ENCODE results near the gene OPA3.

The OPA3 gene

GRCh38 chr19:45488708-45489107, 95.9 kb downstream of the OPA3 start:
- no peaks in the 10 kb centered on the region for H3K79me2 ChIP-seq (ENCODE audit: control insufficient read depth, insufficient read depth, low read length)
- H3K9ac ChIP-seq (ENCODE audit: low read length): no peak overlapping the region
- WGBS (ENCODE audit: extremely low coverage, insufficient coverage, low lambda C conversion rate): no CpG with 5 or more reads among the region's 15 CpGs
- H3K4me1 ChIP-seq (ENCODE audit: control insufficient read depth, low read depth, low read length): no peaks in the 10 kb centered on the region
- no peak overlapping the region for H2BK120ac ChIP-seq (ENCODE audit: low read depth, low read length)
- no peaks in the 10 kb centered on the region for H3K27me3 ChIP-seq (ENCODE audit: insufficient read depth, low read length, poor library complexity)
- no peak overlapping the region for H4K8ac ChIP-seq (ENCODE audit: low read depth, low read length)
- no peak overlapping the region for H3K27ac ChIP-seq (ENCODE audit: low read depth, low read length)
- no peak overlapping the region for H2BK5ac ChIP-seq (ENCODE audit: low read length)
- H3K56ac ChIP-seq (ENCODE audit: low read length): no peak overlapping the region
- no peak overlapping the region for H4K5ac ChIP-seq (ENCODE audit: low read length)
- no peak overlapping the region for H3K4me2 ChIP-seq (ENCODE audit: low read length)
- H2AK5ac ChIP-seq (ENCODE audit: low read length): no peak overlapping the region
- no peaks in the 10 kb centered on the region for H3K79me1 ChIP-seq (ENCODE audit: low read length)
- no peak overlapping the region for H3K23ac ChIP-seq (ENCODE audit: low read length)
- no peak overlapping the region for H3K4ac ChIP-seq (ENCODE audit: low read depth, low read length)
- H3K36me3 ChIP-seq (ENCODE audit: control insufficient read depth, insufficient read depth, low read length): no peaks in the 10 kb centered on the region
- no peak overlapping the region for H3K4me3 ChIP-seq (ENCODE audit: low read length)
- DNase-seq: no peak
- H3K18ac ChIP-seq (ENCODE audit: low read length): no peak overlapping the region
- H2BK15ac ChIP-seq (replicated peaks; ENCODE audit: low read depth): no peak overlapping the region

GRCh38 chr19:45485305-45486077, 99.1 kb downstream of the OPA3 start:
- Histone ChIP-seq H3K36me3 (ENCODE audit: control insufficient read depth, insufficient read depth, low read length) (no peaks in the 10 kb centered on the region), H3K4me1 (ENCODE audit: control insufficient read depth, low read depth, low read length) (no peaks in the 10 kb centered on the region), H3K56ac (ENCODE audit: low read length) (peak overlapping the region; percentile 76), H2BK120ac (ENCODE audit: low read depth, low read length) (no peak overlapping the region), H3K23ac (ENCODE audit: low read length) (no peak overlapping the region), H3K4me2 (ENCODE audit: low read length) (peak overlapping the region; percentile 76), H4K5ac (ENCODE audit: low read length) (no peak overlapping the region), H3K79me2 (ENCODE audit: control insufficient read depth, insufficient read depth, low read length) (no peaks in the 10 kb centered on the region), H2AK5ac (ENCODE audit: low read length) (no peak overlapping the region), H3K9ac (ENCODE audit: low read length) (peak overlapping the region; percentile 69), H2BK5ac (ENCODE audit: low read length) (no peak overlapping the region), H3K4me3 (ENCODE audit: low read length) (peak overlapping the region; percentile 33), H3K4ac (ENCODE audit: low read depth, low read length) (peak overlapping the region; percentile 58), H3K18ac (ENCODE audit: low read length) (peak overlapping the region; percentile 94), H2BK15ac (replicated peaks; ENCODE audit: low read depth) (no peak overlapping the region), H3K27ac (ENCODE audit: low read depth, low read length) (no peak overlapping the region), H4K8ac (ENCODE audit: low read depth, low read length) (no peak overlapping the region), H3K27me3 (ENCODE audit: insufficient read depth, low read length, poor library complexity) (no peaks in the 10 kb centered on the region), H3K79me1 (ENCODE audit: low read length) (no peaks in the 10 kb centered on the region)
- no CpG with 5 or more reads among the region's 35 CpGs for WGBS (ENCODE audit: extremely low coverage, insufficient coverage, low lambda C conversion rate)
- peak; percentile 97 for DNase-seq

- H3K56ac ChIP-seq (ENCODE audit: low read length): no peak overlapping the region
- no peak overlapping the region for H2AK5ac ChIP-seq (ENCODE audit: low read length)
- no peak overlapping the region for H3K4me2 ChIP-seq (ENCODE audit: low read length)
- H3K79me1 ChIP-seq (ENCODE audit: low read length): no peaks in the 10 kb centered on the region
- no peaks in the 10 kb centered on the region for H3K27me3 ChIP-seq (ENCODE audit: insufficient read depth, low read length, poor library complexity)
- no CpG with 5 or more reads among the region's 13 CpGs for WGBS (ENCODE audit: extremely low coverage, insufficient coverage, low lambda C conversion rate)
- no peak overlapping the region for H3K4me3 ChIP-seq (ENCODE audit: low read length)
- H4K8ac ChIP-seq (ENCODE audit: low read depth, low read length): no peak overlapping the region
- no peaks in the 10 kb centered on the region for H3K36me3 ChIP-seq (ENCODE audit: control insufficient read depth, insufficient read depth, low read length)
- no peaks in the 10 kb centered on the region for H3K4me1 ChIP-seq (ENCODE audit: control insufficient read depth, low read depth, low read length)
- H4K5ac ChIP-seq (ENCODE audit: low read length): no peak overlapping the region
- no peak overlapping the region for H3K27ac ChIP-seq (ENCODE audit: low read depth, low read length)
- H2BK5ac ChIP-seq (ENCODE audit: low read length): no peak overlapping the region
- no peaks in the 10 kb centered on the region for H3K79me2 ChIP-seq (ENCODE audit: control insufficient read depth, insufficient read depth, low read length)
- no peak overlapping the region for H2BK15ac ChIP-seq (replicated peaks; ENCODE audit: low read depth)
- no peak overlapping the region for H3K23ac ChIP-seq (ENCODE audit: low read length)
- DNase-seq: no peak
- no peak overlapping the region for H3K9ac ChIP-seq (ENCODE audit: low read length)
- no peak overlapping the region for H2BK120ac ChIP-seq (ENCODE audit: low read depth, low read length)
- no peak overlapping the region for H3K4ac ChIP-seq (ENCODE audit: low read depth, low read length)
- no peak overlapping the region for H3K18ac ChIP-seq (ENCODE audit: low read length)
These were observed 100.2 kb downstream of the OPA3 start for GRCh38 chr19:45484273-45484945.

GRCh38 chr19:45483033-45483432, 101.6 kb downstream of the OPA3 start:
- Histone ChIP-seq H3K23ac (ENCODE audit: low read length) (no peak overlapping the region), H3K56ac (ENCODE audit: low read length) (no peak overlapping the region), H3K4me2 (ENCODE audit: low read length) (no peak overlapping the region), H2BK120ac (ENCODE audit: low read depth, low read length) (no peak overlapping the region), H2AK5ac (ENCODE audit: low read length) (no peak overlapping the region), H3K9ac (ENCODE audit: low read length) (no peak overlapping the region), H3K79me2 (ENCODE audit: control insufficient read depth, insufficient read depth, low read length) (no peaks in the 10 kb centered on the region), H2BK5ac (ENCODE audit: low read length) (no peak overlapping the region), H3K4me3 (ENCODE audit: low read length) (no peak overlapping the region), H3K36me3 (ENCODE audit: control insufficient read depth, insufficient read depth, low read length) (no peaks in the 10 kb centered on the region), H2BK15ac (replicated peaks; ENCODE audit: low read depth) (no peak overlapping the region), H3K79me1 (ENCODE audit: low read length) (no peaks in the 10 kb centered on the region), H3K27me3 (ENCODE audit: insufficient read depth, low read length, poor library complexity) (no peaks in the 10 kb centered on the region), H3K4ac (ENCODE audit: low read depth, low read length) (no peak overlapping the region), H3K27ac (ENCODE audit: low read depth, low read length) (no peak overlapping the region), H4K8ac (ENCODE audit: low read depth, low read length) (no peak overlapping the region), H4K5ac (ENCODE audit: low read length) (no peak overlapping the region), H3K18ac (ENCODE audit: low read length) (no peak overlapping the region), H3K4me1 (ENCODE audit: control insufficient read depth, low read depth, low read length) (no peaks in the 10 kb centered on the region)
- no CpG with 5 or more reads among the region's 5 CpGs for WGBS (ENCODE audit: extremely low coverage, insufficient coverage, low lambda C conversion rate)
- no peak for DNase-seq

- Histone ChIP-seq H2BK15ac (replicated peaks; ENCODE audit: low read depth) (no peak overlapping the region), H3K27me3 (ENCODE audit: insufficient read depth, low read length, poor library complexity) (no peaks in the 10 kb centered on the region), H3K4me3 (ENCODE audit: low read length) (peak overlapping the region; percentile 9), H3K79me2 (ENCODE audit: control insufficient read depth, insufficient read depth, low read length) (no peaks in the 10 kb centered on the region), H3K4ac (ENCODE audit: low read depth, low read length) (no peak overlapping the region), H3K18ac (ENCODE audit: low read length) (peak overlapping the region; percentile 34), H2BK5ac (ENCODE audit: low read length) (no peak overlapping the region), H3K79me1 (ENCODE audit: low read length) (no peaks in the 10 kb centered on the region), H3K4me1 (ENCODE audit: control insufficient read depth, low read depth, low read length) (no peaks in the 10 kb centered on the region), H2BK120ac (ENCODE audit: low read depth, low read length) (no peak overlapping the region), H3K36me3 (ENCODE audit: control insufficient read depth, insufficient read depth, low read length) (no peaks in the 10 kb centered on the region), H3K9ac (ENCODE audit: low read length) (peak overlapping the region; percentile 59), H4K5ac (ENCODE audit: low read length) (no peak overlapping the region), H3K4me2 (ENCODE audit: low read length) (peak overlapping the region; percentile 4), H4K8ac (ENCODE audit: low read depth, low read length) (no peak overlapping the region), H2AK5ac (ENCODE audit: low read length) (no peak overlapping the region), H3K23ac (ENCODE audit: low read length) (no peak overlapping the region), H3K27ac (ENCODE audit: low read depth, low read length) (no peak overlapping the region), H3K56ac (ENCODE audit: low read length) (peak overlapping the region; percentile 80)
- DNase-seq: peak; percentile 98
- no CpG with 5 or more reads among the region's 39 CpGs for WGBS (ENCODE audit: extremely low coverage, insufficient coverage, low lambda C conversion rate)
These were observed 106.0 kb downstream of the OPA3 start for GRCh38 chr19:45478454-45479238.
